A673 (cell line): ENCODE data around the gene ASL.
"Not testable (repeated sequence)": the region's sequence is repeated elsewhere in the genome, so short reads cannot be mapped to it uniquely, and the experiment has no call there.

ENCODE experiments used
- EZH2 ChIP-seq: fragments of 200-600 bp; sonication (generic); IDR thresholded peaks from 2 replicates; pipeline ENCODE4 v1.6.1; 2017; ENCODE audit warnings: borderline replicate concordance, low read depth, mild to moderate bottlenecking, mixed read lengths, antibody characterized with exemption, low read length; ENCODE audit not compliant: poor library complexity, severe bottlenecking
- TF ChIP-seq, protein P1 (sequence below): fragments of 300-800, 200-600 bp; sonication (generic); conservative IDR thresholded peaks from 2 replicates; pipeline ENCODE4 v1.5.1; 2017; ENCODE audit warnings: low read depth, mild to moderate bottlenecking, antibody characterized with exemption, low read length, moderate library complexity, mixed read lengths

DNA sequence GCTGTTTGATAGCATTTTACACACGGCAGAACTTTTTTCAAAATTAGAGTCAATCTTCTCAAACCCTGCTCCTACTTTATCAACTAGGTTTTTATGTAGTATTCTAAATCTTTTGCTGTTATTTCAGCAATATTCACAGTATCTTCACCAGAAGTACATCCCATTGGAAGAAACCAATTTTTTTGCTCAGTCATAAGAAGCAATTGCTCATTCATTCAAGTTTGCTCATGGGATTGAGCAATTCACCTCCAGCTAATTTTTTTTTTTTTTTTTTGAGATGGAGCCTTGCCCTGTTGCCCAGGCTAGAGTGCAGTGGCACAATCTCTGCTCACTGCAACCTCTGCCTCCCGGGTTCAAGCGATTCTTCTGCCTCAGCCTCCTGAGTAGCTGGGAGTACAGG, 28.4 kb downstream of the ASL start:
- TF ChIP-seq, protein P1, sequence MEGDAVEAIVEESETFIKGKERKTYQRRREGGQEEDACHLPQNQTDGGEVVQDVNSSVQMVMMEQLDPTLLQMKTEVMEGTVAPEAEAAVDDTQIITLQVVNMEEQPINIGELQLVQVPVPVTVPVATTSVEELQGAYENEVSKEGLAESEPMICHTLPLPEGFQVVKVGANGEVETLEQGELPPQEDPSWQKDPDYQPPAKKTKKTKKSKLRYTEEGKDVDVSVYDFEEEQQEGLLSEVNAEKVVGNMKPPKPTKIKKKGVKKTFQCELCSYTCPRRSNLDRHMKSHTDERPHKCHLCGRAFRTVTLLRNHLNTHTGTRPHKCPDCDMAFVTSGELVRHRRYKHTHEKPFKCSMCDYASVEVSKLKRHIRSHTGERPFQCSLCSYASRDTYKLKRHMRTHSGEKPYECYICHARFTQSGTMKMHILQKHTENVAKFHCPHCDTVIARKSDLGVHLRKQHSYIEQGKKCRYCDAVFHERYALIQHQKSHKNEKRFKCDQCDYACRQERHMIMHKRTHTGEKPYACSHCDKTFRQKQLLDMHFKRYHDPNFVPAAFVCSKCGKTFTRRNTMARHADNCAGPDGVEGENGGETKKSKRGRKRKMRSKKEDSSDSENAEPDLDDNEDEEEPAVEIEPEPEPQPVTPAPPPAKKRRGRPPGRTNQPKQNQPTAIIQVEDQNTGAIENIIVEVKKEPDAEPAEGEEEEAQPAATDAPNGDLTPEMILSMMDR, result not testable (repeated sequence)
- not testable (repeated sequence) for TF ChIP-seq EZH2
